SK-N-SH (cell line): ENCODE results near the gene MOCOS. TPM values are rescaled to one million over a fixed set of nuclear protein-coding genes. Genes with fewer than 3 reads are reported as not detected.

Experiments used
- CTCF ChIA-PET: fragments of 300-600, 350-600 bp; formaldehyde crosslinking; extraction: SDS; loops from one replicate; lab custom pipeline; 2021; lab: Yijun Ruan, JAX
- POLR2A ChIA-PET: fragments of 350-600 bp; sonication (Branson Sonifier 250); formaldehyde crosslinking; extraction: SDS; loops from one replicate; lab custom pipeline; 2020; ENCODE audit warnings: antibody characterized with exemption, inconsistent platforms; lab: Yijun Ruan, JAX
- DNase-seq: peaks from one replicate; pipeline ENCODE4 v3.0.0; 2012
- H2AFZ ChIP-seq: fragments of 200-600 bp; sonication (generic); 2 replicates; pipeline ENCODE4 v1.8.1; 2016; ENCODE audit warnings: antibody characterized with exemption, mild to moderate bottlenecking, low read depth
- H3F3A ChIP-seq: fragments of 200-600 bp; sonication (generic); replicated peaks from 2 replicates; pipeline ENCODE3; 2016; ENCODE audit warnings: antibody characterized with exemption, mild to moderate bottlenecking; ENCODE audit not compliant: insufficient read depth
- H3K27ac ChIP-seq, 2 experiments: fragments of 200-500 bp in 1 of 2; fragments of 200-600 bp in 1 of 2; sonication (Bioruptor generic) in 1 of 2; sonication (generic), shearing (Covaris generic) in 1 of 2; 2 replicates each; pipeline versions ENCODE4 v1.5.1 to v1.6.1; 2014 to 2016; ENCODE audit warnings: low read depth in 2 of 2, inconsistent platforms in 1 of 2, low read length in 1 of 2, mild to moderate bottlenecking in 1 of 2, mixed read lengths in 1 of 2
- H3K27me3 ChIP-seq: fragments of 200-600 bp; sonication (generic), shearing (Covaris generic); 2 replicates; pipeline ENCODE4 v1.6.1; 2016; ENCODE audit warnings: mixed run types; ENCODE audit not compliant: insufficient read depth
- H3K36me3 ChIP-seq, 2 experiments: fragments of 200-500 bp in 1 of 2; fragments of 200-600 bp in 1 of 2; sonication (Bioruptor generic) in 1 of 2; sonication (generic) in 1 of 2; replicated peaks in 1 of 2; 2 replicates each; pipeline versions ENCODE3 to v1.5.1; 2014 to 2016; ENCODE audit warnings: low read length in 1 of 2, mild to moderate bottlenecking in 1 of 2; ENCODE audit not compliant: insufficient read depth in 2 of 2, control insufficient read depth in 1 of 2
- H3K4me1 ChIP-seq, 2 experiments: fragments of 200-500 bp in 1 of 2; fragments of 200-600 bp in 1 of 2; sonication (Bioruptor generic) in 1 of 2; sonication (generic), shearing (Covaris generic) in 1 of 2; 2 replicates each; pipeline versions ENCODE4 v1.5.1 to v1.6.1; 2014 to 2016; ENCODE audit warnings: low read depth in 1 of 2, low read length in 1 of 2, mixed run types in 1 of 2; ENCODE audit not compliant: insufficient read depth in 2 of 2, control insufficient read depth in 1 of 2
- H3K4me2 ChIP-seq: fragments of 200-600 bp; sonication (generic), shearing (Covaris generic); 2 replicates; pipeline ENCODE4 v1.6.1; 2017; ENCODE audit warnings: mixed run types
- H3K4me3 ChIP-seq, 2 experiments: fragments of 200-500 bp in 1 of 2; fragments of 200-600 bp in 1 of 2; sonication (Bioruptor generic) in 1 of 2; sonication (generic), shearing (Covaris generic) in 1 of 2; 2 replicates each; pipeline versions ENCODE4 v1.5.1 to v1.8.1; 2014 to 2016; ENCODE audit warnings: low read depth in 2 of 2, inconsistent platforms in 1 of 2, low read length in 1 of 2, mild to moderate bottlenecking in 1 of 2, mixed read lengths in 1 of 2, moderate library complexity in 1 of 2
- H3K79me2 ChIP-seq: fragments of 200-600 bp; sonication (generic); 2 replicates; pipeline ENCODE4 v1.8.1; 2017; ENCODE audit warnings: mild to moderate bottlenecking; ENCODE audit not compliant: insufficient read depth
- H3K9ac ChIP-seq: fragments of 200-600 bp; sonication (generic); 2 replicates; pipeline ENCODE4 v1.6.1; 2017; ENCODE audit warnings: mixed run types
- H3K9me2 ChIP-seq: fragments of 200-600 bp; sonication (generic); 2 replicates; pipeline ENCODE4 v1.6.1; 2017; ENCODE audit warnings: mixed run types
- H3K9me3 ChIP-seq: fragments of 200-600 bp; sonication (generic); 2 replicates; pipeline ENCODE4 v1.6.1; 2017; ENCODE audit warnings: mixed run types, mild to moderate bottlenecking, moderate library complexity
- H4K20me1 ChIP-seq: fragments of 200-600 bp; sonication (generic); 2 replicates; pipeline ENCODE4 v1.6.1; 2017; ENCODE audit warnings: mild to moderate bottlenecking, mixed run types; ENCODE audit not compliant: insufficient read depth
- CTCF ChIP-seq: fragments of 200-600 bp; sonication (generic); IDR thresholded peaks from 2 replicates; pipeline ENCODE4 v1.6.1; 2017; ENCODE audit warnings: antibody characterized with exemption, mild to moderate bottlenecking, moderate library complexity
- EP300 ChIP-seq, 2 experiments: IDR thresholded peaks; 2 replicates each; pipeline versions ENCODE4 v1.4.0 to v1.6.1; 2012; ENCODE audit warnings: borderline replicate concordance in 1 of 2, low read depth in 1 of 2, low read length in 1 of 2
- FOSL2 ChIP-seq: IDR thresholded peaks from 2 replicates; pipeline ENCODE4 v1.4.0; 2012; ENCODE audit warnings: low read depth, mild to moderate bottlenecking, moderate library complexity, borderline replicate concordance
- FOXM1 ChIP-seq: IDR thresholded peaks from 2 replicates; pipeline ENCODE4 v1.4.0; 2012; ENCODE audit warnings: low read depth, mild to moderate bottlenecking
- IRF3 ChIP-seq: fragments of 150-350 bp; IDR thresholded peaks from 2 replicates; pipeline ENCODE4 v1.6.1; 2016; ENCODE audit warnings: mild to moderate bottlenecking, low read depth, low read length
- JUND ChIP-seq: IDR thresholded peaks from 2 replicates; pipeline ENCODE4 v1.4.0; 2012
- MEF2A ChIP-seq: IDR thresholded peaks from 2 replicates; pipeline ENCODE4 v1.4.0; 2012; ENCODE audit warnings: low read depth, borderline replicate concordance
- NFIC ChIP-seq: IDR thresholded peaks from 2 replicates; pipeline ENCODE4 v1.4.0; 2012; ENCODE audit warnings: borderline replicate concordance
- NRF1 ChIP-seq: IDR thresholded peaks from 2 replicates; pipeline ENCODE4 v1.6.1; 2012; ENCODE audit warnings: low read depth, mild to moderate bottlenecking, low read length
- RCOR1 ChIP-seq: fragments of 150-350 bp; IDR thresholded peaks from 2 replicates; pipeline ENCODE4 v1.6.1; 2017; ENCODE audit warnings: antibody characterized with exemption, low read length
- RFX5 ChIP-seq: IDR thresholded peaks from 2 replicates; pipeline ENCODE4 v1.6.1; 2012; ENCODE audit warnings: mild to moderate bottlenecking, improper control_type of control experiment, low read length
- RXRA ChIP-seq: IDR thresholded peaks from 2 replicates; pipeline ENCODE4 v1.4.0; 2012; ENCODE audit warnings: low read depth, mild to moderate bottlenecking, borderline replicate concordance
- SIN3A ChIP-seq: IDR thresholded peaks from 2 replicates; pipeline ENCODE4 v1.6.1; 2012; ENCODE audit warnings: low read depth, mild to moderate bottlenecking, low read length, moderate library complexity, borderline replicate concordance
- TAF1 ChIP-seq: IDR thresholded peaks from 2 replicates; pipeline ENCODE4 v1.6.1; 2012; ENCODE audit warnings: low read depth, mild to moderate bottlenecking, low read length, moderate library complexity, borderline replicate concordance
- TEAD4 ChIP-seq: IDR thresholded peaks from 2 replicates; pipeline ENCODE4 v1.4.0; 2012; ENCODE audit warnings: mild to moderate bottlenecking, borderline replicate concordance; ENCODE audit not compliant: insufficient read depth
- USF1 ChIP-seq: IDR thresholded peaks from 2 replicates; pipeline ENCODE4 v1.4.0; 2012; ENCODE audit warnings: low read depth, borderline replicate concordance
- ZBTB33 ChIP-seq: IDR thresholded peaks from 2 replicates; pipeline ENCODE4 v1.4.0; 2012; ENCODE audit warnings: low read depth, borderline replicate concordance
- polyA plus RNA-seq, 3 experiments: library from polyadenylated mRNA; depleted of rRNA; stranded (reverse); fragments of >200 nt; gene quantifications; 2 replicates each; pipeline ENCODE4 v1.2.3, GENCODE V29; 2012

MOCOS gene
- polyA plus RNA-seq, 1 of the 3 experiments (the other 2 are of a cell fraction), result 1.2 TPM

GRCh38 chr18:36200354-36200771 is 13.1 kb downstream of the MOCOS start:
- no peaks in the 10 kb centered on the region for H3K79me2 ChIP-seq
- H3K9me2 ChIP-seq, result no peaks in the 10 kb centered on the region
- H3F3A ChIP-seq, result no peaks in the 10 kb centered on the region
- ChIA-PET CTCF (interaction anchor here (1.8 kb wide), 1 partner anchor 19 kb away, joined by 3 read pairs; no protein-coding TSS in a partner anchor), POLR2A (no interaction called here)
- no peaks in the 10 kb centered on the region; a peak in 1 of 4 replicates for H3K4me1 ChIP-seq
- no peak overlapping the region for H2AFZ ChIP-seq
- no peak overlapping the region for H3K4me2 ChIP-seq
- no peak for TF ChIP-seq NRF1
- no peak for TF ChIP-seq TAF1
- TF ChIP-seq RXRA, result no peak
- no peak for TF ChIP-seq IRF3
- TF ChIP-seq RCOR1, result no peak
- TF ChIP-seq FOSL2, result no peak
- TF ChIP-seq TEAD4, result no peak
- TF ChIP-seq SIN3A, result no peak
- no peak for TF ChIP-seq USF1
- TF ChIP-seq ZBTB33, result no peak
- TF ChIP-seq MEF2A, result no peak
- no peak for TF ChIP-seq NFIC
- no peak for TF ChIP-seq JUND
- no peak for TF ChIP-seq RFX5
- no peak for TF ChIP-seq FOXM1
- no peak for TF ChIP-seq CTCF
- TF ChIP-seq EP300 (IDR thresholded peaks at IDR 0.05; ENCODE audit: borderline replicate concordance in 1 of 2, low read depth in 1 of 2, low read length in 1 of 2), result no peak
- no peaks in the 10 kb centered on the region for H3K27me3 ChIP-seq
- H3K4me3 ChIP-seq, result no peak overlapping the region
- H3K27ac ChIP-seq, result no peak overlapping the region
- H3K9me3 ChIP-seq, result no peaks in the 10 kb centered on the region
- H4K20me1 ChIP-seq, result no peaks in the 10 kb centered on the region
- no peaks in the 10 kb centered on the region for H3K36me3 ChIP-seq
- H3K9ac ChIP-seq, result no peak overlapping the region
- no peak for DNase-seq
